Activated CD4-positive, alpha-beta T cell treated with anti-CD3 and anti-CD28 coated beads, Interleukin-2, amount 50 U/mL, for 1 hour (primary cell): ENCODE results near the gene EPS8L3.

Source experiments
- DNase-seq: peaks from one replicate; pipeline ENCODE4 v3.0.0-alpha.2; 2020

Gene EPS8L3

DNA sequence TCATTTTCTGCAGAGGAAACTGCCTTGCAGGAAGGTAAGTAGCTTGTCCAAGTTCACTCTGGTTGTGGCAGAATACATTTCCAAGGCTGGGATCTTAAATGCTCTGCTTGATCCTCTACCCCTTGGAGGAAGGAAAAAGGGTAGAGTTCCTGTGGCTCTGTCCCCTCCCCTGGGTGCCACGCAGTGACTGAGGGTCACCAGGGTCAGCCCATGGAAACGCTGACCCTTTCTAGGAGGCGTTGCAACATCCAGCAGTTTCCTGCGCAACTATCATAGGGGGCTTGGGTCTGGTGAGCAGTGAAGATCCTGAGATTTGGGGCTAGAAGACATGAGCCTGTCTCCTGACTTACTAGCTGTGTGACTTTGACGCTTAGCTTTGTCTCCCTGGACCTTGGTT, 29.4 kb upstream of the EPS8L3 start:
- no peak for DNase-seq

DNA sequence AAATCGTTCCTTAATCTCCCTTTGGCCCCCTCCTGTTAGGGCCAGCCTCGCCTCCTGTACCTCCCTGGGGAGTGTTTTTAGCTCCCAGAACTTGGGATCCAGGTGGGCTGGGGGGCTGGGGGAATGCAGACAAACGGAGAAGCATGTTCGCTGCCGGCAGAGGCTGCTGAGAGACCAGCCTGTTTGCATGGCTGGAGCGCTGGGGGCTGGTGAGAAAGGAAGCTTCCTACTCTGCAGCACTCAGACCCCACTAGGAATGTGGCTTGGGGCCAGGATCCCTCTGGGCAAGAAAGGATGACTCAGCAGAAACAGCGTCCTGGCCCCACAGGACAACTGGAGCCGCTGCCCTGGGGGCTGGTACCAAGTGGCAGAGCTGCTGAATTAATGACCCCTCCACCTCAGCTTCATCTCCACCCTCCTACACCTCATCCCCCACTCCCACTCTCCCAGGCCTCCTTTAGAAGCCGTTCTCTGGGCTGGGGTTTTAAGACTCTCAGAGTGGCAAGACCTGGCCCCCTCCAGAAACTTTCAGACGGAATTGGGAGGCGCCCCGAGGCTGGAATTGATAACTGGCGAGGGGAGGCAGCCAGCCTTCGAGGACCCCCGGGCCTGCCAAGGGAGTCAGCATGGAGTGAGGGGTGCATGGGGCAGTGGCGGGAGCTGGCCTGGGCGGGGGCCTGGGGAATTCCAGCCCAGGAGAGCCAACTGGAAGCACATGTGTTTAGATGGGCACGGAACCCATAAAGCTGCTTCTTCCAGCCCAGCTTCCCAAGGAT, 28.5 kb upstream of the EPS8L3 start:
- no peak for DNase-seq

DNA sequence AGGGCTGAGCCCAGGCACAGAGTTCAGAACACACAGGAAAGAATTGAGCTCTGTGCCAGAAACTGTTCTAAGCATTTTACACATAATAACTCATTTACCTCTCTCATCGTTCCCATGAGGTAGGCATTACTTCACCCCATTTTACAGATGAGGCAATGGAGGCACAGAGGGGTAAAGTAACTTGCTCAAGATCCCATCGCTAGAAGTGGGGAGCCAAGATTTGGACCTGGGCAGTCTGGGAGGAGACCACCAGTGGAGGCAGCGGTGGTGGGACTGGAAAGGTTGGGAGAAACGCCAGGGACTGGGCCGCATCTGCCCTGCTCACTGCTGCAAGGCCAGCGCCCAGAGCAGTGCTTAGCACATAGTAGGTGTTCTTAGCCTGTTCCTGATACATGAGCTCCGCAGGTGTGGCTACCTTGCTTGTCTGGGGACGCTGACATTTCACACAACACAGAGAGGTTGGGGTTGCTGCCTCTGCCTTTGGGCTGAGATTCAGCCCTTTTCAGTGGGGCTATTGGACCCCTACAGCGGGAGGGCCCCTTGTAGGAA, 27.8 kb upstream of the EPS8L3 start:
- no peak for DNase-seq

DNA sequence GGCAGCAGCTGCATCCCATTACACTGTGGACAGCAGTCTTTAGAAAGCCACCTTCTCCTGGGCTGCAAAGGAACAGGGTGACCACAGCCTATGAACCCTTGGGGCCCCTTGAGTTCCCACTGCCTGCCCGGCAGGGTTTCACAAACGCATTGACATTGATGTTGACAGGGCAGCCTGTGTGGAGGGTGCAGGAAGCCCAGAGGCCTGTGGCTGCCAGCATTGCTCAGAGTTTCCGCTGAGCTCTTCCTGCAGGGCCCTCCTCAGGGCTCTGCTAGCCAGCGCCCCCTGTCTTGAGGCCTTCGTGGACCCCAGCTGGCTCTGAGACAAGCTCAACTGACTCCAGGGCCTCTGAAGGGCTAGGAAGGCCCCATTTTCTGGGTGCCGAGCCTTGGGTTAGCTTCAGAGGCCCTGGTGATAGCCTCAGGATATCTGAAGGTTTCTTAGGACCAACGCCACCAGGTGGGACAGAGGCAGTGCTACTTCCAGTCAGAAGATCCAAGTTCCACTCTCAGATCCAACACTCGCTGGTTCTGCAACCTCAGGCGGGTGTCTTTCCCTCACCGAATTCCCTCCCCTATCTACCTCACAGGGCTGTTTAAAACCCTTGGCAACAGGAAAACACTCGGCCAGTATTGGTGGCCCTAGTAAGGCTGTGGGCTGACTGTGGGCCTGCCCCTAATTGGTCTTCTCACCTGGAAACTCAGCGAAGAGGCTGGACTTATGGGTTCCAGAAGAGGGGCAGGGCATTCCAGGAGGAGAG, 27.2 kb upstream of the EPS8L3 start:
- DNase-seq = peak; percentile 72

DNA sequence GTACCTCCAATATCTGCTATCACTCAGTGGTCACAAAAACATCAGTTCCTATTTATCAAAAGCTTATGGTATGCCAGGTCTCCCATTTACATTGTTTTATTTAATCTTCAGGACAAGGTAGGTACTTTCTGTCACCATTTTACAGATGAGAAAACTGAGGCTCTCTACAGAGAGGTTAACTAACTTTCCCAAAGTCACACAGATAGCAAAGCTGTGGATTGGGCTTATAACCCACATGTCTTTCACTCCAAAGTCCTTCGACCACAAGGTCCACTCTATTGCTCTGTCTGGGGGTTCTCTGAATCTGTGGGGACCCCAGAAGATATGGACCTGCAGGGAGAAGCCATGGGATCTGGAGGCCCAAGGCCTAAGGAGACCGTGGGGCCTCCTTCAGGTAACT, 26.6 kb upstream of the EPS8L3 start:
- no peak for DNase-seq

DNA sequence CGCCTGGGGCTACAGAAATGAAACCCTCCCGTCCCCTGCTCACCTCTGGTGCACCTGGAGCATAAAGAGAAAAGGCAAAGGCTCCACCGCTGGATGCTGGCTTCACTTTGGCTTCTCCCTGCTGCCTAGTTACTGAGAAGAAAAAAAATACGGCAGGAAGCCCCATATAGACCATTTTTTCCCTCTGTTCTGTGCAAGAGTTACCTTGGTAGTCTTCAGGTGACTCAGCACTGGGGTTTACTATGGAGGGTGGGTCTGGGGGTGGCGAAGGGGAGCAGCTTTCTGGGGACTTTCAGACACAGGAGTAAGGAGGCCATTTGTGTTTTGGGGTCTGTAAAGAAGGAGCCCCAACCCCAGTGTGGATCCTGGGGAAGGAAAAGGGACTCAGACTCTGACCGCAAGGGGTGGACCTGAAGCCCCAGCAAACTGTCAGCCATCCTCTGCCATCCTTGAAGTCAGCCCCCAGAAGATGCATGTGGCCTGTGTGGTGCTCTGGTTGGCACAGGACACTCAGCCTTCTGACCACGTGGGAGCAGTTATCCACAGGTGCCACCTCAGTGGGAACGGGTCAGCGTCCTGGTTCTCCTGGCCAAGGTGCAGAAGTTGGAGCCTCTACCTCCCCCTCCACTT, 25.9 kb upstream of the EPS8L3 start:
- no peak for DNase-seq

DNA sequence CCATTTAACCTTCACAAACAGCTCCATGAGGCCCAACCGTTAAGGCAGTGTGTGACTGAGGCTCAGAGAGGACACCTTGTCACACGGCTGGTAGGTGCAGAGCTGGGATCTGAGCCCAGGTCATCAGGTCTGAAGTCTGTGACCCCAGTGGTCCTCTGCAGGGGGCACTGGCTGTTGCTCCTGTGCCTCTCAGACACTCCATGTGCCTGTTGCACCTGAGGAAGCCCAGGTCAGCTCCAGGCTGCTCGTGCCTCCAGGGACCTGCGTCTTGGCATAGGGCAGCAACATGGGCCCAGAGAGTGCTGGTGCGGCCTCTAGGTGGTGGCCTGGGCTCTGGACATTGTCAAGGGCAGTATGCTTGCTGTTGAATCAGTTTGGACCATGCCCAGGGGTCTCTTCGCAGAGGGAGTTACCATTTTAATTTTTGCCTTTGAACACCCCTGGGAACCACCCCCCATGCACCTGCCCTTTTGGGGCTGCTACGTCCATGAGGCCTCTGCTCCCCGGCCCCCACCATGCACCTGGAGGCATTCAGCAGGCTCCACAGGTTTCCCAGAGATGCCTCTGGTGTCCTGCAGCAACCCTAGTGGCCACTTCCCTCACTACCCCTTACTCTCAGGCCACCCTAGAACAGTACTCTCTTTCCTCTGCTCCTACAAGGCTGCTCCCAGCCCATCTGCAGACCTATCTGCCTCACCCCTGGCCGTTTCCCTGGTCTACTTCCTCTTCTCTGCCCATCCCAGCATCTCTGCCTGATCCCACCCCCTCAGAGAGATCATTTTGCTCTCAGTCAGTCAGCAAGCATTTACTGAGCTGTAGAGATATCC, 25.2 kb upstream of the EPS8L3 start:
- DNase-seq = no peak

DNA sequence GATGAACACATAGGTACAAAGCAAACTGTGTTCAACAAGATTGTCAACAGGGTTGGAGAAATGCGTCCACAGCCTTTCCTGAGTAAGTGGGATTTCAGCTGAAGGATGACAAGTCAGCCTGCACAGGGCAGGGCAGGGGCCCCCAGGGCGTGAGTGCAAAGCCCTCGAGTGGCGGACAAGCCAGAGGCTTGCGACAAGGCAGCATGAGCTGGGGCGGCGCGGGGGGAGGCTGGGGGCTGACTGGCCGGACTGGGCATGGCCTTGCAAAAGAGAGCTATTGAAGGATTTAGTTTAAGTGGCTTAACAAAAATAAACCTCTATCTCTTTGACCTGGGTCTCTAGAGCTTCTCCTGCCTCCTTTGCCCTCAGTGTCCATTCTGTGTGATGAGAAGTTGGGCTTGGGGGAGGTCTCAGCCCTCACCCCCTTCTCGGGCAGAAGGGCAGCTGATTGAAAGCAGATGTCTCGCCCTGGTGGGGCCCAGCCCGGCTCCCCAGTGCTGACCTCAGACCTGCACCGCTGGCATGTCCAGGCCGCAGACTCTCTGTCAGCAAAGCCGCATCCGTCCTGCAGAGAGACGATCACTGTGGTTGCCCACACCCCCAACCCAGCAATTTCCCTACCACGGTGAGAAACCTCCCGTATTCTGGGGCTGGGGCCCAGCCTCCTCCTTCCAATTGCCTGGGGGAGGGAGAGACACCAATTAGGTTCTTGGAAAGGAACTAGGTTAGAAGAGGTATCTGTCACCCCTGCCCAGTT, 24.3 kb upstream of the EPS8L3 start:
- no peak for DNase-seq

DNA sequence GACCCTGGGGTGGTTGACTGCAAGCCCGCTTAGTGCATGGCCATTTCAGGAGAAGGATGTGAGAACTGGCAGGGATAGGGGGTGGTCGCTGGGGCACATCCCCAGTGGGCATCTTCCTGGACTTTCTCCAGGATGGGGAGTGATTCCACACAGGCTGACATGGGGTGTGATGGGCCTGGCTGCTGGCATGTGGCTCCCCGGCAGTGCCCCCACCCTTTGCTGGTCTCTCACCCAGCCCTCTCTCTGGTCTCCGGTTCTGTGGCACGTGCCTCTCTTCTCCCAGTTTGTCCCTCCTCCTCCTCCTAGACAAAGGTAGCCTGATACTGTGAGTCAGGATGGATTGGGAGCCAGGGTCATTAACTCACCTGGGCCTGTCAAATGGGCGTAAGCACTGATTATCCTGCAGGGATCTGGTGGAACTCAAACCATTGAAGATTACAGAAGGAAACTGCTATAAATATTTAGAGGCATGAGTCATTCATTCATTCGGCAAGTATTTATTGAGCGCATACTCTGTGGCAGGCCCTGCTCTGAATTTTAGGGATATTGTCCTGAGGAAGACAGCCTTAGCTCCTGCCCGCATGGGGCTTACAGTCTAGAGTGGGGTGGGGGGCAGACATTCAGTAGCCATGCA, 23.6 kb upstream of the EPS8L3 start:
- DNase-seq = no peak

DNA sequence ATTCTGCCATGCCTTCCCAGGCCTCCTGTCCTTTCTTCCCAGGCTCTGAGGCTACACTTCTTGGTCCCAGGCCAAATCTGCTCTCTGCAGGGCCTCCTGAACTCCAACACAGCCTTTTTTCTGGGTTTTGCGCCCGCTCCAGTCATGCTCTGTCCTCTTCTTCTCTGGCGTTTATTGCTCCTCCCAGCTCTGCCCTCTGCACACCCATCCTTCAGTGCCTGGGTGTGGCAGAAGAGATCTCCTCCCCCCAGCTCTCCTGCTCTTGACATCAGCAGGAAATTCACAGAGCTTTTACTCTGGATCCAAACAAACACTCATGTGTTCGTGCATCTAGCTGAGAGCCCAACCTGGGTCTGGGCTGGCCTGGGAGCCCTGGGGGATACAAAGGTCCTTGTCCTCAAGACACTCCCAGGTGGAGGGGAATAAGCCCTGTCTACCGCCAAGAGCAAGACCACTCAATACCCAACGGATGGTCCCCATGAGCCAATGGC, 22.9 kb upstream of the EPS8L3 start:
- DNase-seq = no peak

DNA sequence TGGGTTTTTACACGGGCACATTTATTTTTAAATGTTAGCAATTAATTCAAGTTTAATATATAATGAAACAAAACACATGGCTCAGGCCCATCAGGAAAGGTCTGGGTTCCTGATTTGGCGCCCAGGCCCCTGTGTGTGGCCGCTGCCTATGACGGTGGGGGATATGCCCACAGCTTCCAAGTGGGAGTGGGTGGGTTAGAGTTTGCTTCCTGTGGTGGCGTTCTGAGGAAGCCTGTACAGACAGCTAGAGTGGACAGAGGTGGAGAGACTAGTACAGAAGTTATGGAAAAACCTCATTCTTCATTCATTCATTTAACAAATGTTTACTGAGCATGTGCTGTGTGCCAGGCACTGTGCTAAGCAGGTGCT, 22.4 kb upstream of the EPS8L3 start:
- DNase-seq = no peak

DNA sequence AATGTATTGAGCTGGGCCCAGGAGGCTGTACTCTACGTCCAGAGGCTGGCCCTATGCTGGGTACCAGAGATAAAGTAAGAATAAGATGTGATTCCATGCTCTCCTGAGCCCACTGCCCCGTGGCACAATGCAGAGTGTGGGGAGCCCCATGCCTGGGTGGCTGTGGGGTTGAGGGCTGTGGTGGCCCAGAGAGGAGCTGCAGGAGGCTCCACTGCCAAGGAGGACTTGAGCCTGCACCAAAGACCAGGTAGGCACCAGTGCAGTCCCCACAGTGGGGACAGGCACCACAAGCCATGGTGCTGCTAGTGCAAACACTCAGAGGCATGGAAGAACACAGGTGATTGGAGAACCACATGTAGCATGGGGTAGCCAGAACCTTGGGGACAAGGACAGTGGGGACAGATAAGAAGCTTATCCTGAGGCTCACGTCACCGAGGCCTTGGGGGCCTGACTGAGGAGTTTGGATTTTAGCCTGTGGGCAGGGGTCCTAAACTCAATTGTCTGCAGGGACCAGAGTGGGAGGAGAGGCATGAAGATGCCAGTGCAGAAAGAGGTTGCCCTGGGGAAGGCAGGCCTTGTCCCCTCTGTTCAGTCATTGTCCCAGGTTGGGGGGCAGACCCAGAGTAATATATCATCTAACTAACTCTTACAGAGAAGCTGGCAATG, 21.9 kb upstream of the EPS8L3 start:
- DNase-seq = no peak

DNA sequence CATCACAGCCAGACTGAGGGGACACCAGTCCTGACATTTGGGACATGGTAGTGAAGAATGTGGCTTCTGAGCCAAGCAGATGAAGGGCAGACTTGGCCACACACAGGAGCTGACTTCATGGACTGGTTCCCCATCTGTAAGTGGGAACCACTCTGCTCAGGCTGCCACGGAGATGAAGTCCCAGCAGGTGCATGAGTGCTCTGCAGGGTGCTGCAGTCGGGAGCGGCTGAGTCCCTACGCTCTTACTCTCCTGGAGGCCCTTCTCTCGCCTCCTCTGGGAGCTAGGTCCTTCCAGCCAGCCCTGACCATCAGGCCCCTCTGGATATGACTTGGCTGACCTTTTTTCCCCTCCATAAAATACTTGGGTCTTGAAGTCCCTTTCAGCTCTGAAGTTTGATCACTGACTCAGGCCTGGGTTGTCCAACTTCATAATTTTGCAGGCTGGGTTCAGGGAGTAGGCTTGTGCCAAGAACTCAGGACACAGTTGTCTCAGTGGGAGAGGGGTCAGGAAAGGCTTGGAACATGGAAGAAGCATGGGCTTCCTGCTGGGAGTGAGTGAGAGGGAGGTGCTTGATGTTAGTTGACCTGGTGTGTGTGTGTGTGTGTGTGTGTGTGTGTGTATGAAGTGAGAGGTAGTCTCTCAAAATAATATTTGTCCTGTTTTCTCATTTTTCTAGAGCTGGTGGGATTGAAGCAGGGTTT, 21.0 kb upstream of the EPS8L3 start:
- DNase-seq = no peak

DNA sequence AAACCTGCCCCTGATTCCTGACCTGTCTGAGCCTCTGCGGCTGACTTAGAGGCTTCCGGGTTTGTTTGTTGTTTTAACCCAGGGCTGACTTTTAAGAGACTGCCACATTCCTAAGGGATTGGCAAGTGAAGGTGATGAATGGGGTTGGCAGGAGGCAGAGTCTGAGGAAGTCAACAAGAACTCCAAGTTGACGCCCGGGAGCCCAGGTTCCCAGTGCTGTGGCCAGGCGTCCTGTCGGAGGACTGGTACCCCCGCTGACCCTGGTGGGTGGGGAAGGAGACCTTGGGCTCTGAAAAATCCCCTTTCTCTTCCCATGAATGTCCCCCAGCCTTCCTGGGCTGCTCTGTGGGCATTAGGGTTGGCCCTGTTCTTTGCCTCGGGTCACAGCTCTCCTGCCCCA, 19.7 kb upstream of the EPS8L3 start:
- DNase-seq = no peak

DNA sequence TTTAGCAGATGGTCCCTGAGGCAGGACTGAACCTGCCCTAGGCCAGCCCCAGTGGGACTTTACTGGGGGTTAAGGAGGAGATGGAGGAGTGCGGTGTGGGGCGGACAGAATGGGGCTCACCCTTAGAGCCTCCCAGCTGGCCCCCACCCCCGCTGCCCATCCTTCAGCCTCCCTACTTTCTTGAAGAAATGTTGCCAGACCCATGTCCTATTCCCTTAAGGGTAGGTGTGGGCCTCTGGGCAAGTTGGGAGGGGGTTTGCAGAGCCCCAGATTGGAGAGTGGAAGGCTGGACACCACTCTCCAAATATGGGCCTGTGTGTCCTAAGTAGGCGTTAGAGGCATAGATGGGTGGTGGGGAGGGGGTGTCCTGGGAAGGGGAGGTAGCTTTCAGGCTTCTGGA, 19.2 kb upstream of the EPS8L3 start:
- no peak for DNase-seq

DNA sequence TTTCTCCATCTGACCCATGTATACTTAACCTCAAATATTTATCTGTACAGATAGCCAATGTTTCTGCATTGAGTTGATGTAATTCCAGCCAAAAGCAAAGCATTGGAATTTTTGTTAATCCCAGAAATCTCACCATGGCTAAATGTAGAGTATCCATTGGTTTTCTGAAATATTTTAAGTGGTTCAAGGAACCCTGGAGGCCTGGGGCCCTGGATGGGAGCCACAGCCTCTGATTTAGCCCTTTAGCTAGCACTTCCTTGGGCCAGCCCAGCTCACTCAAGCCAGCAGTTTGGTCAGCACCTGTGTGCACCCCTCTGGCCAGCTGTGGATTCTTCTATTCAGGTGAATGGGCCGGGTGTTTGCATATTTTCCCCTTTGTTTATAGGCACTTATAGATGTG, 18.8 kb upstream of the EPS8L3 start:
- DNase-seq = no peak

DNA sequence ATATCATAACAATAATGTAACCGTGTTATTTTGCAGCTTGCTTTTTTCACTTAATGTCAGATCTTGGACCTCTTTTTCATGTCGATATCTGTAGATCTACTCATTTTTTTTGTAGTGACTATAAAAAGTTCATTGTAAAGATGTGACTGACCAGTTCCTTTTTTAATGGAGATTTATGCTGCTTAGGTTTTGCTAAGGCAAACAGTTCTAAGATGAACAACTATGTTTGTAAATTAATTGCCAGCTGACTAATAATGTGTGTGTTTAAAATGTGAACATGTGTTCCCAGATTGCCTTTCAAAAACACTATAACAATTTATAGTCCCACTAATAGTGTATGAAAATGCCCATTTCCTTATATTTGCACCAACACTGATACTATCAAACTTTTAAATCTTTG, 18.1 kb upstream of the EPS8L3 start:
- no peak for DNase-seq

DNA sequence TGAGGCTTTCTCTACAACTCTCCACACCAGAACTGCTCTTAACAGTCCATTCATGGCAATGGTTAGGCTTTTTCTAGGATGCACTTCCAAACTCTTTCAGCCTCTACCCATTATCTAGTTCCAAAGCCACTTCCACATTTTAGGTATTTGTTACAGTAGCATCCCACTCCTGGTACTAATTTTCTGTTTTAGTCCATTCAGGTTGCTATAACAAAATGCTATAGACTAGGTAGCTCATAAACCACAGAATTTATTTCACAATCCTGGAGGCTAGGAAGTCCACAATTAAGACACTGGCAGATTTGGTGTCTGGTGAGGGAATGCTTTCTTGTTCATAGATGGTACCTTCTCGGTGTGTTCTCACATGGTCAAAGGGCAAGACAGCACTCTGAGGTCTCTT, 17.3 kb upstream of the EPS8L3 start:
- DNase-seq = no peak

DNA sequence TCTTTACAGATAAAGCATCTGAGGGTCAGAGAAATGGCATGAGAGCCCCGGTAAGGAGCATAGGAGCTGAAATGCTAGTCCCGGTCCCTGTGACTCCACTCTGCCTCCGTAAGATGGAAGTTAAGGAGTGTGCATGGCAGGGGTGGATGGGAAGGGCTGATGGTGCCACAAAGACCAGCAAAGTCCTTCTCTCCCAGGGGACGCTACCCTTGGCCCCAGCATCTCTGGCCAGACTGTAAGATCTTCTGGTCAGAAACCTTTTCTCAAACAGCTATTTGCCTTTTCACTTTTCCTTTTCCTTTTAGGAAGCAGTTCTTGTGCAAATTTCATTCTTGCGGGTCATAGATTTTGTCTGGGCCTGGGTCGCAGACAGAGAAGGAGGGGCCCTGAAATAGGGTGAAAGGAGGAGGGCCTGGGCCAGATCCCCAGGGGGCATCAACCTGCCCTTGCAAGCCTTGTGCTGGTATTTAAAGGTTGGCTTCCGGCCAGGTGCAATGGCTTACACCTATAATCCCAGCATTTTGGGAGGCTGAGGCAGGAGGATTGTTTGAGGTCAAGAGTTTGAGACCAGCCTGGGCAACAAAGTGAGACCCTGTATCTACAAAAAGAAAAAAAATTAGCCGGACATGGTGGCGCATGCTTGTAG, 14.4 kb upstream of the EPS8L3 start:
- no peak for DNase-seq

DNA sequence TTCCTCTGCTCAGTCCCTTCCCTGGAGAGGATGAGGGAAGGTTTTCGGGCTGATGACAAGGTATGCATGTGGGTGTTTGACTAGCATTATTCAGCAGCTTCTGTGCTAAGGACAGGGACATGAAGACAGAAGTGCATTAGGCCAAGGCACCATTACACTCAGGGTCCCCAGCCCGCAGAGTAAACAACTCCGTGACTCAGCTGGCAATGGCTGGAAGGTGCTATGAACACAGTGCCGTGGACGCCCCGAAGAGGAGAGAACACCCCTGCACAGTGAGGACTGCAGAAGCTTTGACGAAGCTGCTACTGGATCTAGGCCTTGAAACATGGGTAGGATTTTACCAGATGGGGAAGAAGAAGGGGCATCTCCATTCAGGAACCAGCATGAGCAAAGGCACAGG, 13.7 kb upstream of the EPS8L3 start:
- no peak for DNase-seq
